ENCODE measurements around the gene ZNF555.
"Not testable (repeated sequence)": the region's sequence is repeated elsewhere in the genome, so short reads cannot be mapped to it uniquely, and the experiment has no call there.

The ZNF555 gene

DNA sequence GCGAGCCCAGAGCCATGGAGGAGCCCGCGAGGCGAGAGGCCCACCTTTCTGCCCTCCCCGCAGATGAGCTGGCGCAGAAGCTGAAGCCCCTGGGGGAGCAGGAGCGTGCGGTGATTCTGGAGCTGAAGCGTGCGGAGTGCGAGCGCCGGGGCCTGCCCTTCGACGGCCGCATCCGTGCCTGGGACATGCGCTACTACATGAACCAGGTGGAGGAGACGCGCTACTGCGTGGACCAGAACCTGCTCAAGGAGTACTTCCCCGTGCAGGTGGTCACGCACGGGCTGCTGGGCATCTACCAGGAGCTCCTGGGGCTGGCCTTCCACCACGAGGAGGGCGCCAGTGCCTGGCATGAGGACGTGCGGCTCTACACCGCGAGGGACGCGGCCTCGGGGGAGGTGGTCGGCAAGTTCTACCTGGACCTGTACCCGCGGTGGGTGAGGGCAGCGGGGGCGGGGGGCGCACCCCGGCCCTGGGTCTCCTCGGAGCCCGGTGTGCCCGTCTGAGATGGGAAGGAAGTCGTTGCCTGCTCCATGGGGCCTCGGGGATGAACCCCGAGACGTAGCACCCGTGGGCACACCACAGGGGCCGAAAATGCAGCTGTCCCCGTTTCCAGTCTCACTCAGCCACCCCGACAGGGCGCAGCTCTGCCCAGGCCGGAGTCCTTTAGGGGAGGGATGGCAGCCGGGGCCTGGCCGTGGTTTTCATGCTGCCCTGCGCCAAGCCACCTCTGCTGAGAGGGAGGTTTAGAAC, 33.7 kb upstream of the ZNF555 start:
- DNase-seq (ENCODE audit: low spot score), result no peak

DNA sequence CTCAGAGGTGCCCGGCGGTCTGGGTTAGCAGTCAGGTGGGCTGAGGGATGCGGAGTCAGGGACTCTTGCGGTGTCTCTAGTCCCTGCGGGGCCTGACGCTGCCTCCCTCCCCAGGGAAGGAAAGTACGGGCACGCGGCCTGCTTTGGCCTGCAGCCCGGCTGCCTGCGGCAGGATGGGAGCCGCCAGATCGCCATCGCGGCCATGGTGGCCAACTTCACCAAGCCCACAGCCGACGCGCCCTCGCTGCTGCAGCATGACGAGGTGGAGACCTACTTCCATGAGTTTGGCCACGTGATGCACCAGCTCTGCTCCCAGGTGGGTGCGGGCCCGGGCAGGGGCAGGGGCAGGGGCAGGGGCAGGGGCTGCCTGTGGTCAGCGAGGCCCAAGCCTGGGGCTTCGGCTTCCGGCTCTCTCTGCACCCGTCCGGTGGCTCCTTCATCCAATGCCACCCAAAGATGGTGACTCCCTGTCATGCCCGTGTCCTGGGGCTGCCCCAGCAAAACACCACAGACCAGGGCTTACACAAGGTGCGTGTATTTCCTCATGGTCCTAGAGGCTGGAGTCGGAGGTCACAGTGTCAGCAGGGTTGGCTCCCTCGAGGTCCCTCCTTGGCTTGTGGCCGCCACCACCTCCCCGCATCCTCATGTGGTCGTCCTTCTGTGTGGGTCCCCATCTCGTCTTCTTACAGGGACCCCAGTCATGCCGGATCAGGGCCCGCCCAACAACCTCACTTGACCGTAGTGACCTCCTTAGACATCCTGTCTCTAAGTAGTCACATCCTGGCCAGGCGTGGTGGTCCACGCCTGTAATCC, 32.9 kb upstream of the ZNF555 start:
- no peak for DNase-seq (ENCODE audit: low spot score)

DNA sequence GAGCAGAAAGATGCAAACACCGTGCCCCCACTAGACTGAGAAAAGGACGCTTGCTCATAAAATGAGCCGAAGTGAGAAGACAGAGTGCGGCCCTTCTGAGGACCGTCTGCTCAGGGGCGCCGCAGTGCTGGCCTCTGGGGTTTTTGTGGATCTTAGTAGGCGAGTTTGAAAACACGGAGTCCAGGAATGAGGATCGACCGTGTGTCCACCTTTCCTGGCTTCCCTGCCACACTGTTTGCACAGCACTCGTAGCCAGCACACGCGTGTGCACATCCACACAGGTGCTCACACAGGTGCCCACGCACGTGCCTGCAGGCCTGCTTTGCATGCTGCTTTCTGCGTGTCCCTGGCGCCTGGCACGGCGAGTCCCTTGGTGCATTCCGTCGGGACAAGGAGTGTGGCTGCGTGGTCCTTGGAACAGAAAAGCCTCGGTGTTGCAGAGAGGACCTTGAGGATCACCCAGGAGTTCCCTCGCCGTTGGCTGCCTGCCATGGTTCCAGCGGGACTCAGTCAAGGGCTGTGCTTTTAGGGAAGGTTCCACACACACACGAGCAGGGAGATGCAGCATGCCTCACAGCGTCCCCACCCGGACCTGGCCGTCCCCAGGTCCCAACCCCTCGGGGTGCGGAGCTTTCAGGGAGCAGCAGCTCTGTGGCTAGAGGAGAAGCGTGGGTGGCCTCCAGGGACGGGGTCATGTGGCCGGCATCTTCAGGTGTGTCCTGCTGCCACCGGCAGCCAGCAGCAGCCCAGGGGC, 31.7 kb upstream of the ZNF555 start:
- no peak for DNase-seq (ENCODE audit: low spot score)

DNA sequence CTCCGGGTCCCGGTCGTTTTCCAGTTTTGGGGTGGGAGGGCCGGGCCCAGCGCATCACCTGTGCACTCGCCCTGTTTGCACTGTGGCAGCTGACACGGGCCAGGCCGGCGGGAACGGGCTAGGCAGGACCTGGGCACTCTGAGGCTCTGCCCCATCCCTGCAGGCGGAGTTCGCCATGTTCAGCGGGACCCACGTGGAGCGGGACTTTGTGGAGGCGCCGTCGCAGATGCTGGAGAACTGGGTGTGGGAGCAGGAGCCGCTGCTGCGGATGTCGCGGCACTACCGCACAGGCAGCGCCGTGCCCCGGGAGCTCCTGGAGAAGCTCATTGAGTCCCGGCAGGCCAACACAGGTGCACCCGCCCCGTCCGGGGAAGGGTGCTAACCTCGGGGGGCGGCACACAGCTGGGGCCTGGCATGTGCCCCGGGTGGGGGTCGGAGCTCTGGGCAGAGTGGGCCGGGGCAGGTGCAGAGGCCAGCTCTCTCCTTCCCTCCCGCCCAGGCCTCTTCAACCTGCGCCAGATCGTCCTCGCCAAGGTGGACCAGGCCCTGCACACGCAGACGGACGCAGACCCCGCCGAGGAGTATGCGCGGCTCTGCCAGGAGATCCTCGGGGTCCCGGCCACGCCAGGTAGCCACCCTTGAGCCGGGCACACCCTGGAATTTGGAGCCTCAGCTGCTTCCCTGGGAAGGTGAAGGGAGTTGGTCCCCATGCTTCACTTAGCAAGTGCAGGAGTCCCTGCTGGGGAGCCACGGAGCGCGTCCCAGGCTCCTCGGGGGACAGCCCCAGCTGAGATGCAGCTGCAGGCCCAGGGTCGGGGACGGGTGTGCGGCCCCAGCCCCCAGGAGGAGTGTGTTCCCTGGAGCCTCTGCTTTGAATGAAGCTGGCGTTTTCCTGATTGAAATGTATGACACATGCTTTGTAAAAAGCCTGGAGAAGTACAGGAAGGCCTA, 30.9 kb upstream of the ZNF555 start:
- no peak for DNase-seq (ENCODE audit: low spot score)

DNA sequence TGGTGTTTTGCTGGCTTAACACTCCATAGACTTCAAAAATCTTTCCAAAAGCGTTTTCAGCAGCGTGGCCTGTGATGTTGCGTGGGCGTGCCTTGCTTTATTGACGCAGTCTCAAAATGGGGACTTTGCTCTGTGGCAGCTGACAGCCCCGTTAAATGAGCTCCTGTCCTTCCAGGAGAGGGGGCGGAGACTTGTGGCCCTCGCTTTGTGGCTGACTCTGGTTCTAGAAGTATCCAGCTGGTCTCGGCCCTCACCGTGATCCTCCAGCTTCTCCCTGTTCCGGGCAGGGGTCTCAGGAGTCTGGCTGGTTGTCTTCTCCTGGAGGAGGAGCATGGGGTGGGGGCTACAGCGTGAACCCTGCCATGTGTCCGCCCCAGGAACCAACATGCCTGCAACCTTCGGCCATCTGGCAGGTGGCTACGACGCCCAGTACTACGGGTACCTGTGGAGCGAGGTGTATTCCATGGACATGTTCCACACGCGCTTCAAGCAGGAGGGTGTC, 30.0 kb upstream of the ZNF555 start:
- no peak for DNase-seq (ENCODE audit: low spot score)

DNA sequence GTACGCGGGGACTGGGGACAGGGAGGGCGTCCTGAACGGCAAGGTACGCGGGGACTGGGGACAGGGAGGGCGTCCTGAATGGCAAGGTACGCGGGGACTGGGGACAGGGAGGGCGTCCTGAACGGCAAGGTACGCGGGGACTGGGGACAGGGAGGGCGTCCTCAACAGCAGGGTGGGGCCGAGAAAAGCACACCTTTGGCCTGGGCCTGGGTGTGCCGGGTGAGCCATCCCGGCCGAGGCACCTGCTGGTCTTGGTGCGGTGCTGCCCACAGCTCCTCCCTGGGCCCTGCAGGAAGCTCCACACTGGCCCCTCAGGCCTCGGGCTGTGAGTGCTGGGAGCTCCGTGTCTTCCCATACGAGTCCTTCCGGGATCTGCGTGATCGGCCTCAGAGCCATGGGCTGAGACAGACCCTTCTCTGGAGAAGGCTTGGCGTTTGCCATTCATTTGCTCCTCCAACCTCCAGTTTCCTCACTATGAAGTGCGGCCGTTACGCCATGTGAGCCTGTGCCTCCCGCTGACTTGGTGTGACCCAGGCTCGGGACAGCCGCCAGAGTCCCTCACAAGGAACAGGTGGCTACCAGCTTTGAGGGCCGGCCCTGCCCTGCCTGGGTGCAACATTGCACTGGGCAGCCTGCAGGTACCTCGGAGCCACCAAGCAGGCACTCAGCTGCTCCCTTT, 29.4 kb upstream of the ZNF555 start:
- DNase-seq (ENCODE audit: low spot score), result no peak

DNA sequence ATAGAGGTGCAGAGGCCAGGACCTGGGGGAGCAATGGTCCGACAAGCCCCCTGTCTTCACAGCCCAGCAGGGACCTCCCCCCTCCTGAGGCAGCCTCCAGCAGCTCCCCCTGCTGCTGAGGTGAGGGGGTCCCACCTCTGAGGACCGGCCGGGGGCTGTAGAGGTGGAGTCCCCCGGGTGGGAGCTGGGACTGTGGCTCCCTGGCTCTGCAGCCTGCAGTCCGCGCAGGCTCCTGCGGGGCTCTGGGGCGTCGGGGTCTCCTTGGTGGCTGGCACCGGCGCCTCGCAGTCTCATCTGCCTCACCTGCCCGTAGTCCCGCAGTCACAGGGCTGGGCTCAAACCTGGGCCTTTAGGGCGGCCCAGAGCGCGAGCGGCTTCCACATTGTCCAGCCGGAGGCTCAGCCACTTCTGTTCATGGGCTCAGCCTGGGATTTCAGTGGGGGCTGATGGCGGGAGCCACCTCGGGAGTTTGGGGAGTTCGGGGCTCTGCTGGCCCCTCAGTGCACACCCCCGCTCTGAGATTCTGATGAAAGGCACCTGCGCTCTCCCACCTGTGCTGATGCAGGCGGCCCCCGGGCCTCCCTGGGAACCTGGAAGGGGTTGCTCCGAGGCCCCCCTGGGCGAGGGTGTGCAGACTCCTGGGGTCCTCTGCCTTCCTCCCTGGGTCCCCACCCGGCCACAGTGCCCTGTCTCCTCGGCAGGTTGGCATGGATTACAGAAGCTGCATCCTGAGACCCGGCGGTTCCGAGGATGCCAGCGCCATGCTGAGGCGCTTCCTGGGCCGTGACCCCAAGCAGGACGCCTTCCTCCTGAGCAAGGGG, 28.7 kb upstream of the ZNF555 start:
- DNase-seq (ENCODE audit: low spot score), result no peak

DNA sequence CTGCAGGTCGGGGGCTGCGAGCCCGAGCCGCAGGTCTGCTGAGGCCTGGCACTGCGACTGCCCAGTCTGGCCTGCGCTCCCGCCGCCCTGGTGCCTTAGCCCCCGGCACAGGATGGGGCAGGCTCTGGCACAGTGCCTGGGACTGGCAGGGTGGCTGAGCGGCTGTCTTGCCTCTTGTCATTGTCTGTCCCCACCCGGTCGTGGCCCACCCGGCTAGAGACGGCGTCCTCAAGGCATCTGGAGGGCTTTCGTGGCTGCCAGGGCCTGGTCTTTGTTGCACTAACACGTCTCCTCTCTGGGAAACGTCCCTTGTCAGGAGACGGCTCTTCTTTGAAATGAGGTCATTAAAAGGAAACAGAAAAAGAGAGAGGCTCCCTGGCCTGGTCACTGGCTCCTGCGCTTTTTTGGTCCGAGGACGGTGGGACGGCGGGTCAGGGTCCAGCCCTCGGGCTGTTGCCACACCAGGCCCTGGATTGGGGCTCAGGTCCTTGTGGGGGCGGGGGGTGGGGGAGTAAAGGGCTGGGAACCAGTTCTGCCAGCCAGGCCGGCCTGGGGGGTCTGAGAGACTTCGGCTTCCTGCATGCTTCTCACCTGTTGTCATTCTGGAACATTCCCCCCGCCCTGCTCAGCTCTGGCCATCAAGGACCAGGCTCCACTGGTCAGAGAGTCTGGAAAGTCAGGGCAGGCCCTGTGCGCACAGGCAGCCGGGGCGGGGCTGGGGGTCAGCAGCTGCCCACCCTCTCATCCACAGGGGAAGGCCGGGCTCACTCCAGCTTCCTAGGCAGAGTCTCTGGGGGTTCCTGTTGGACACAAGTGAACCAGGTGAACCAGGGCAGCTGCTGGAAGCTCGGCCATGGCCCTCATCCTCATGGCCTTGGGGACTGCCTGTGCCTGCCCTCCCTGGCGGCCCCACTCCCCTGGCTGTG, 27.8 kb upstream of the ZNF555 start:
- DNase-seq (ENCODE audit: low spot score), result no peak

DNA sequence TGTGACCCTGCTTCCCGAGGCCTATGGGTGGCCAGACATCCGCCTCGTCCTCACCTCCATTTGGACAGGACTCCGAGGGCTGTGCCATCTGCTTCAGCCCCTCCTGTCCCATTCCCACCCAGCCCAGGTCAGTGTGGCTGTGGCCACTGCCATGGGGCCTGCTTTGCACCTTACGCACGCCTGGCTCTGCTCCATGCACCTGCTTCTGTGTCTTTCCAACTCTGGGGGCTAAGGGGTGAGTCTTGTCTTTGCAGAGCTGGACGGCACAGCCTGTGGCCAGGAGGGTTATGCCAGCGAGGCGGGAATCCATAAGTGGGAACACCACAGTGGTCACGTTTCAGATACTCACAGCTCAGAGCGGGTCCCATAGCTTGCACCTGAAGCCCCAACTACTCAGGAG, 26.8 kb upstream of the ZNF555 start:
- no peak for DNase-seq (ENCODE audit: low spot score)

DNA sequence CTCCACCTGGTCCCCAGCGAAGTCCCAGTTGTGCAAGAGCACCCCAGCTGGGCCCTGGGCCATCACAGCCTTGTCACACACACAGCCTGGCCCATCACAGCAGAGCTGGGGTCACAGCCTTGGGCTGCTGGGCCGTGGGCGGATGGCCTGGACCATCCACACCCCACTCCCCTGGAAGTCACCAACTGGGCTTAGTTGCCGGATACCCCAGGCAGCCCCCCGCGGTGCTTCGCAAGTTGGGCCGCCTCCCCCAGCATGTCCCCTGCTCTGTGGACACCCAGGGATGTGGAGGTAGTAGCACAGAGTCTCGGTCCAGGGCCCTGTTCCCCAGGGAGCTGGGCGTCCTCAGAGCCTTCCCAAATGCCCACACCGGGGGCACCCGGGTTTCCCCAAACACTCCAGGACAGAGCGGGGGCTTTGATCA, 26.1 kb upstream of the ZNF555 start:
- no peak for DNase-seq (ENCODE audit: low spot score)

DNA sequence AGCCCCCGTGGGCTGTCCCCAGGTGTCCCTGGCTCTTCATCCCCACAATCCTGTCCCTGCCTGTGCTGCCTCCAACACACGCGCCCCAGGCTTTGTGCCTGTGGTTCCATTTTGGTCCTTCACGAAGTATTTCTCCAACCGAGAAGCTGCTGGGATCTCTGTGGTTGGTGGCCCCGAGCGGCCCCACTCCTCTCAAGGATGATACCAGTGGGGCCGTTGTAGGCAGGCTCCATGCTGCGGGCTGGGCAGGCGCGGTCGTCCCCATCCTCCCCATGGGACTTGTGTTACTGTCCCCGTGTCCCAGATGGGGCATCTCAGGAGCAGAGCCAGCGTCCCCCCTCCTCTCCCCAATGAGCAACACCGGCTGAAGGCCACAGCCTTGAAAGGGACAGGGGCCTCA, 25.4 kb upstream of the ZNF555 start:
- DNase-seq (ENCODE audit: low spot score), result no peak

DNA sequence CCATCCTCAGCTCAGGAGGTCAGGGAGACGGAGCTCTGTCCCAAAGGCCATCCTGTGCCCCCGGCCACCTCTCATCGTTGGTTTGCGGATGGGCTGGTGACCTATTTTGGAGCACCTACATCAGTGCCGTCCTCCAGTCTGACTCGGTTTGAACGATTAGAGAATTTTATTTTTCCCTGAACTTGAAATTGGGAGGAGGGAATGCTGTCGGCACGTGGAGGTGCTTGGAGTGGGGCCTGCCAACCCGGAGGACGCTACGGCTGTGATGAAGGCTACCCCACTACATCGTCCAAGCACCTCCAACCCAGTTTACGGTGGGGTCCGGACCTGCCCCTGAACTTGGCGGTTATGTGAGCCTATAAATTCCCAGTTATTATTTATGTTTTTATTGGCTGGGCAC, 24.6 kb upstream of the ZNF555 start:
- DNase-seq (ENCODE audit: low spot score), result no peak

DNA sequence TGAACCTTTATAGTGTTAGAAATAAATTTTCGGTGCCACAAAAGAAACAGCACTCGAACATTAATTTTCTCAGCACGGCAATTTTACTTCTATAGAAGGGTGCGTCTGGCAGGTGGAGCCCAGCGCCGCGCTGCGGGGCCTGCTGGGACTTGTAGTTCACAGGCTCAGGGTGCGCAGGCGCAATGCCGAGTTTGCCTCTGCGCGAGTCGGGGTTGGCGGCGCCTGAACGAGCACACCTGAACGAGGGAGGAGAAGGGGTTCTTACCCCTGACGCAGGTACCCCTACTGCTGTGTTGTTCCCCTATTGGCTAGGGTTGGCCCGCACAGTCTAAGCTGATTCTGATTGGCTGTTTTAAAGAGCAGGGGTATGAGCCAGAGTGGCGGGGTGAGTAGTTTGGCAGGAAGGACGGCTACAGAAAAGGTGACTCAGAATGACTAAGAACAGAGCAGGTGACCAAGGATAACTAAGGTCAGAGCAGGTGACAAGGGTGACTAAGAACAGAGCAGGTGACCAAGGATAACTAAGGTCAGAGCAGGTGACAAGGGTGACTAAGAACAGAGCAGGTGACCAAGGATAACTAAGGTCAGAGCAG, 23.9 kb upstream of the ZNF555 start:
- not testable (repeated sequence) for DNase-seq (ENCODE audit: low spot score)

DNA sequence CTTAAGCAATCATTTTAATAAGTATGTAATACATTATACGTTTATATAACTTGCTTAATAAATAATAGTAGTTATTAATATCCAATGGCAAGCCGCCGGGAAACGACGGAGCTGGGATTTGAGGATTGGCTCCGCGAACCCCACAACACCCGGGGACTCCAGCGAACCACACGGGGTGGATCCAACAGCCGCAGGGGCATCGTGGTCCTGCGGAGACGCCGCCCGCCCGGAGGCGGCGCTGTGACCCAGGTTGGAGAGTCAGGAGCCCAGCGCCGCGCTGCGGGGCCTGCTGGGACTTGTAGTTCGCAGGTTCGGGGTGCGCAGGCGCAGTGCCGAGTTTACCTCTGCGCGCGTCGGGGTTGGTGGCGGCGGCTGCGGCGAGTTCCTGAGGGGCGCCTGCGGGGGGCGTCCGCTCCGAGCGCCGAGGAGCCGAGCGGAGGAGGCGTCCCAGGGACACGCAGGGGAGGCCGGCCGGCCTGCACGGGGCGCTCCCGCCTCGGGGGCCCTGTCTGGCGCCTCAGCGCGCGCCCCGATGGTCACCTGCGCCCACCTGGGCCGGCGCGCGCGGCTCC, 21.6 kb upstream of the ZNF555 start, which contains the start of gene ZNF554:
Gene ZNF554, plus strand, starts transcription at position 329 of the 572 bp plus-strand sequence. Its CDS starts 204 bp downstream, at position 533.
- DNase-seq (ENCODE audit: low spot score), result peak; percentile 95

DNA sequence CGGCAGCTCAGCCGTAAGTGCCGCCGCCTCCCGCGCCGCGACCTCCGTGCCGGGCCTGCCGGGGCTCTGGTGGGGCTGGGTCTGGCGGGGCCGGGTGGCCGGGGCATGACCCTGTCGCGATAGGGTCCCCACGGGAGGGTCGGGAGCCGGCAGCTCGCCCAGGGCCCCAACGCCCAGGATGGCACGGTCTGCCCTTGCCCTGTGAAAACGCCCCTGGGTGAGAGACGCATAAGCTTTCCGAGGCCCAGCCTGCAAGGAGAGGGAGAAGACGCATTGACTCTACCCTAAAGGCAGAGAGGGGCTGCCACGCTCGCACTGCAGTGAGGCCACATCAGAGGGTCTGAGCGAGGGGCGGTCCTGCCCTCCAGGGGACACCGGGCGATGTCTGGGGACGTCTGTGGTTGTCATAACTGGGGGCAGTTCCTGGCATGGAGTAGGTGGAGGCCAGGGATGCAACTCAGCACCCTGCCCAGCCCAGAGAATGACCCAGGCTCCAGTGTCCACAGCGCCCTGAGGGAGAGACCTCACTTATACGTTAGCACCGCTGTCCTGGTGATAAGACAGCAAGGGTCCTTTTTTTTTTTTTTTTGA, 21.1 kb upstream of the ZNF555 start:
- DNase-seq (ENCODE audit: low spot score), result no peak

DNA sequence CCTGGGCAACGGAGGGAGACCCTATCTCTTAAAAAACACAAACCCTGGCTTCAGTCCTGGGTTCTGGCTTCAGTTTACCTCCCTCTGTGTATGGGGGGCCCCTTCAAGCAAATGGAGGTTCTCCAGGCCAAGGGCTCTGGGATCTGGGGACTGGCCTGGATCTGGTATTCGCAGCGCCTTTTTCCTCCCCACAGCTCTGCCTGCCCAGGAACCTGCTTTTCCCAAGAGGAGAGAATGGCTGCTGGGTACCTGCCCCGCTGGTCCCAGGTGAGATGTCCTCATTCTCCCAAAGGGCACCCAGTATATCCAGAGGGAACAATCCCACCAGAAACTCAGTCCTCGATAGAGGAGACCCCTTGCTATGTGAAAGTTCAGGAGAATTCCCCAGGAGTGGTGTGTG, 18.4 kb upstream of the ZNF555 start:
- no peak for DNase-seq (ENCODE audit: low spot score)

DNA sequence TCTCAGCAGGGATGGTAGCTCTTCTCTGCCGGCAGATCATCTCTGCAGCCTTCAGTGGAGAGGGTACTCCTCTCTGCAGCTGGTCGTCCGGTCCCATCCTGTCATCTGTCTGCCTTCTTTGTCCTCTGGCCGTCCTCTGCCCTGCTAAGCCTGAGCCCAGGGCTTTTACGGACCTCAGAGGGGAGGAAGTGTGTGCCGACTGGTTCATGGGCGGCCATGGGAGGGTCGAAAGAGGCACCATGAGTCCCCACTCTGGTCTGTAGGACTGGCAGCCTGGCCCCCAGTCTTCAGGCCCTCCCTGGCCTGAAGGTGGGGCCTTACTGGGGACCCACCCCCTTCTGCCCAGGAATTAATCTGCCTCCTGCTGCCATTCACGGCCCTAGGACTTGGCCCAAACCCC, 17.6 kb upstream of the ZNF555 start:
- no peak for DNase-seq (ENCODE audit: low spot score)

DNA sequence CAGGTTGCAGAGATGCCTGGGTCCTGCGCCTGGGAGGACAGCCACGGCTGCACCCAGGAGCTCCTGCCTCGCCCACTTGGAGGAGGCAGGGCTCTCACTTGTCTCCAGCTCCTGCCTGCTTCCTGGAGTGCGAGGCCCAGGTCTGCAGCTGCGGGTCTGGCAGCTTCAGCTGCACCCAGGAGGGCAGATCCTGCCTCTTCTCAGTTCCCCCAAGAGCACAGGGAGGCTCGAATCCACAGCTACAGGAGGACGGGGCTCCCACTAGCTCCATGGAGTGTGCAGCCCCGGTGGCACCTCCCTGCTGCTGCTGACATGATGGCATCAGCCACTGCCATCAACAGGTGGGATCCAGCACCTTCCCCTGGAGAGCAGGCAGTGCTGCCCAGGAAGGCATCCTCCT, 17.1 kb upstream of the ZNF555 start:
- no peak for DNase-seq (ENCODE audit: low spot score)

All from AG08395 (cell line).